ENCODE data around the gene TMEM187.

GRCh38 chrX:153973127-153974002 lies 811 bp downstream of the TMEM187 start:
- TF ChIP-seq CTCF (IDR thresholded peaks at IDR 0.05) (no peak), POLR2A (IDR thresholded peaks at IDR 0.05) (no peak)

All from esophagus squamous epithelium (tissue), 4 donors.